Measurements from ENCODE around the gene ARFGAP2.
"Not testable (repeated sequence)": the region's sequence is repeated elsewhere in the genome, so short reads cannot be mapped to it uniquely, and the experiment has no call there.

Gene ARFGAP2

DNA sequence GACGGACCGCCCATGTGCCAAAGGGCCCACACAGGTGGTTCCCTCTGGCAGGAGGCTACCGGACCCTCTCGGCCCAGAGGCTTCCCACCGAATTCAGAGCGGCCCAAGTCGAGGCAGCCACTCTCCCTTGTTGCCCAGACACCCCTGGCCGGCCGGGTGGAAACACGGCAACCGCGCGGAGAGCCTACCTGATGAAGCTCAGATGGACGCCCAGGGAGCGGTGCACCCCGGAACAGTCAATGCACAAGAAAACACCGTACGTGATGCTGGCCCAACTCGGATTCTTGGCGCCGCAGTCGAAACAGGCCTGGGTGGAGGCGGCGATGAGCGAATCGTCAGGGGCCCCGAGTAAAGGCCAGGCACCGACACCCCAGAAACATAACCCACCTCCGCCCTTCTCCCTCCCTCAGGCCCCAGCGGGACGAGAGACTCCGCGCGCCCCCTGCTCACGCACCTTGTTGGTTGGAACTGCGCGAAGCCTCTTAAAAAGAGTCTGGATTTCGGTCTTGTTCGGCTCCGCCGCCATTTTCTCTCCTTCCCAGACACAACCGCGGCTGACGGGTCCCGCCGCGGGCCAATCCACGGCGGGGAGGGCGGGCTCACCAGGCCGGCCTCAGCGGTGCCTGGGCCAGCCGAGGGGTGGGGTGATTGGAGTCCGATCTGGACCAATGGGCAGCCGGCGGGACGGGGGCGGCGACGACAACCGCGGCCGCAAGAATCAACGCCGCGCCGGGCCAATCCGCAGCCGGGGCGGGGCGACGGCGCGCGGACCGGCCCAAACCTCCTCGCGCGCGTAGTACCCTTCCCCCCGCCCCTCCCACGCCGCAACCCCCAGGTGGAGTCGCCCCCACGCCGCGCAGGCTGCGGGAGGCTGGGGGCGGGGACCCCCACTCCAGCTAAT lies at the start of gene ARFGAP2:
Gene ARFGAP2, minus strand, starts transcription at position 552 of the 901 bp plus-strand sequence. Its CDS starts 26 bp downstream, at position 526.
- peak; percentile 91 to 93 for DNase-seq (ENCODE audit: low read depth in 2 of 2)

- DNase-seq (ENCODE audit: low read depth in 2 of 2) = no peak
Observed at GRCh38 chr11:47225552-47226400, 49.1 kb upstream of the ARFGAP2 start.

DNA sequence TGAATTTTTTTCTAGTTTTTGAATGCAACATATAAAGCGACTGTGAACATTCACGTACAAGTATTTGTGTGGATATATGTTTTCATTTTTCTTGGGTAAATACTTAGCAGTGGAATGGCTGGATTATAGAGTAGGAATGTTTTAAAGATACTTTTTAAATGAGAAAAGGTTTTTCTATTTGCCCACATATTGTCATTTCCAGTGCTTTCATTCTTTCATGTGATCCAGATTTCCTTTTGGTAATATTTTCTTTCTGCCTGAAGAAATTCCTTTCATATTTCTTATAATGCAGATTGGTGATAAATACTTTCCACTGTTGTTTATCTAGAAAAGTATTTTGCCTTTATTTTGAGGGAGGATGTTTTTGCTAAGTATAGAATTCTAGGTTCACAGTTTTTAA lies 46.0 kb upstream of the ARFGAP2 start:
- DNase-seq (ENCODE audit: low read depth in 2 of 2) = no peak

DNA sequence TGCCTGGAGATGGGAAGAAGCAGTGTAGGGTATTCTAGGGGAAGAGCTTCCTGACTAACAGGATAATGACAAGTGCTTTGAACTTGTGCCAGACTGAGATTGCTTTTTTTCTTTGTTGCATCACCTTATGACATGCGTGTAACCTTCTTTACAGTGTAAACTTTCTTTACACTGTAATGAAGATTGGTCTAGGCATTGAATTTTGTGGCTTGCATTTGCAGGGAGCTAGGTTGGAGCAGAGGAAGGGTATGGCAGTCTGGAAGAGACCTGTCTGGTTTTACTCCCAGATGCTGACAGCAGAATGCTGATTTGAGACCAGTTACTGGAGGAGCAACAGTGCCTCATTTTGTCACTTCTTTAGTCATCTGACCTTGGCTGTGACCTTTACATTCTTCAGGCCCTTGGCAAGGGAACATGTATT lies 43.7 kb upstream of the ARFGAP2 start:
- DNase-seq (ENCODE audit: low read depth in 2 of 2) = no peak

DNA sequence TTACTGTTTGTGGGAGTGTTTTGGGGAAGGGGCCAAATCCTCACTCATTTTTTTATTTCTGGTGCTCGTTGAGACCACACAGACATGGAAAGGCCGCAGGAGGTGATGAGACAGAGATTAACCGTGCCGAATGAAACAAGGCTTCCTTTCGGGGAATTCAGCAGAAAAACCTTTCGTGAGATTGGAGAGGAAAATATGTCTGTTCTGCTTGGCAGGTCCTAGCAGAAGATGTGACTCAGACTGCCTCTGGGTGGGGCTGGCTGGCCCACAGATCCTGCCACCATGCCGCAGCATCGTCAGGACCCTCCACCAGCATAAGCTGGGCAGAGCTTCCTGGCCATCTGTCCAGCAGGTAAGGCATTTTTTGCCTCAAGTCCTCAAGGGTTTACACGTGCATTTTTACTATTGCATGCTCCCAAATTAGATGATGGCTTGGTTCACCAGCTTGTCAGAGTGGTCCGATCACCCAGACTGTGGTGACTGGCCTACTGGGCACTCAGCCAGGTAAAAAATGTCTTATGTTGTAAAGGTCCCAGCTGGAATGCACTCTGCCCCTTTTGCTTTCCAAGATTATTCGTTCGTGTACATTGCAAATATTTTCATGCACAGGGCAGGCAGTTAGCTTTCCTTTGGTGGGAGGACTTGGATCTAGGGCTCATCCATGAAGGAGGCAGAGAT lies 39.6 kb upstream of the ARFGAP2 start:
- peak; percentile 49 to 63 for DNase-seq (ENCODE audit: low read depth in 2 of 2)

GRCh38 chr11:47215366-47215910 lies 38.8 kb upstream of the ARFGAP2 start:
- DNase-seq (ENCODE audit: low read depth in 2 of 2) = no peak

DNA sequence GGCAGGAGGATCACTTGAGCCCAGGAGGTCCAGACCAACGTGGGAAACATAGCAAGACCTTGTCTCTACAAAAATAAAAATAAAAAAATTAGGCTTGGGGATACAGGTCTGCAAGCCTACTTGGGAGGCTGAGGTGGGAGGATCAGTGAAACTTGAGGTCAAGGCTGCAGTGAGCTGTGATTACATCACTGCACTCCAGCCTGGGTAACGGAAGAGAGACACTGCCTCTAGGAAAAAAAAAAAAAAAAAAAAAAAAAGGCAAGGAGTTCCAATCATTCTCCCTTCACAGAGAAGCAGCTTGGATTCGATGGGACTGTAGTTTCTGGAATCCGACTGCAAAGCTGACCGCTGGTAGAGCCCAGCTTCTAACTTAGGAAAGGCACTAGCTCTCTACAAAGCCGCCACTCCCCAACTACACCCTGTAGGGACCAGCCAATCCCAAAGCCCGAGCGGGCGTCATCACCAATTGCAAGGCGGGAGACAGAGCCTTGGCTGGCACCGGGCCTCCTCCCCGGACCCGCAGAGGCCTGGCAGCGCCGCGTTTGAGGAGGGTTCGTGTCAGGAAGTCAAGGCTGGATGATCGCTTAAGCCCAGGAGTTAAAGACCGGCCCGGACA lies 37.4 kb upstream of the ARFGAP2 start:
- DNase-seq (ENCODE audit: low read depth in 2 of 2) = peak; percentile 65 to 79

GRCh38 chr11:47212938-47213337 lies 36.3 kb upstream of the ARFGAP2 start:
- no peak for DNase-seq (ENCODE audit: low read depth in 2 of 2)

DNA sequence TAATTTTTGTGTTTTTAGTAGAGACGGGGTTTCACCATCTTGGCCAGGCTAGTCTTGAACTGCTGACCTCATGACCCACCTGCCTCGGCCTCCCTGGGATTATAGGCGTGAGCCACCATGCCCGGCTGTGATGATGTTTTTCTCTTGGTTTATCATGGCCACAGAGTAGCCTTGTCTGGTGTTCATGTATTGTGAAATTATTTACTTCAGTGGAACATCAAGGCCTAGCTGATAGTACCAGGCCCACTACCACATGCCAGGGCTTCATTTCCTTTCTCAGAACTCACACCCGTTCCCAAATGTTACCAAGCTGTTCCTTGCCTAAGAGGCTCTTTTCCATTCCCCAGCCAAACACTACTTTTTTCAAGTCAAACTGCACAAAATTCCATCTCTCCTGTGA lies 31.9 kb upstream of the ARFGAP2 start:
- no peak for DNase-seq (ENCODE audit: low read depth in 2 of 2)

DNA sequence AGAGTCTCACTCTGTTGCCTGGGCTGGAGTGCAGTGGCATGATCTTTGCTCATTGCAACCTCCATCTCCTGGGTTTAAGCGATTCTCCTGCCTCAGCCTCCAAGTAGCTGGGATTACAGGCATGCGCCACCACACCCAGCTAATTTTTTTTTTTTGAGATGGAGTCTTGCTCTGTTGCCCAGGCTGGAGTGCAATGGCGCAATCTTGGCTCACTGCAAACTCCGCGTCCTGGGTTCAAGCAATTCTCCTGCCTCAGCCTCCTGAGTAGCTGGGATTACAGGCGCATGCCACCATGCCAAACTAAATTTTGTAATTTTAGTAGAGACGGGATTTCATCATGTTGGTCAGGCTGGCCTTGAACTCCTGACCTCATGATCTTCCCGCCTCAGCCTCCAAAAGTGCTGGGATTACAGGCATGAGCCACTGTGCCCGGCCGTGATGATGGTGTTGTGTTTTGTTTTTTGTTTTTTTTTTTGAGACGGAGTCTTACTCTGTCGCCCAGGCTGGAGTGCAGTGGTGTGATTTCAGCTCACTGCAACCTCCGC lies 31.4 kb upstream of the ARFGAP2 start:
- DNase-seq (ENCODE audit: low read depth in 2 of 2) = not testable (repeated sequence)

DNA sequence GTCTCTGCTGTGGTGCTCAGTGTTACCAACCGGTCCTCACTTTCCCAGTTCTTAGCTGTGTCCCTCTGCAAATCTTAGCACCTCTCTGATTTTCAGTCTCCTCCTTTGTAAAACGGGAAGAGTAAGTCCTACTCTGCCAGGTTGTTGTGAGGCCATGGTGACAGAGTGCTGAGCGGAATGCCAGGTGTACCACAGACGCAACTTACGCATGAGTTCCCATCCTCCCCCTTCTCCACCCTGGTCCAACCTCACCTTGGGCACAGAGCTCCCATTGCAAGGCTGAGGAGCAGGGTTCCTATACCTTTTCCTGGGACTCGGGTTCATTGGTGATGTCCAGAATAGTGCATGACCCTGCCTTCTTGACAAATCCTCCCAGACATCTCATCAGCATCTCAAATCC lies 30.8 kb upstream of the ARFGAP2 start:
- DNase-seq (ENCODE audit: low read depth in 2 of 2) = no peak

DNA sequence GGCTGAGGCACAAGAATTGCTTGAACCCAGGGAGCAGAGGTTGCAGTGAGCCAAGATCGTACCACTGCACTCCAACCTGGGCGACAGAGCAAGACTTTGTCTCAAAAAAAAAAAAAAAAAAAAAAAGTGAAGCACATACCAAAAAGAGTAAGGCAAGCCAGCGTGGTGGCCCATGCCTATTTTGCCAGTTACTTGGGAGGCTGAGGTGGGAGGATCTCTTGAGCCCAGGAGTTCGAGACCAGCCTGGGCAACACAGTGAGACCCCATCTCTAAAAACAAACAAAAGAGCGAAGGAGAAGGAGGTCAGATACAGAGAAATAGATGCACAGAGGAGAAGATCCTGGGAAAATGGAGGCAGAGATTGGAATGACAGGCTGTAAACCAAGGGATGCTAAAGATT lies 29.9 kb upstream of the ARFGAP2 start:
- DNase-seq (ENCODE audit: low read depth in 2 of 2) = not testable (repeated sequence)

- no peak for DNase-seq (ENCODE audit: low read depth in 2 of 2)
Observed at GRCh38 chr11:47204637-47204989, 27.9 kb upstream of the ARFGAP2 start.

DNA sequence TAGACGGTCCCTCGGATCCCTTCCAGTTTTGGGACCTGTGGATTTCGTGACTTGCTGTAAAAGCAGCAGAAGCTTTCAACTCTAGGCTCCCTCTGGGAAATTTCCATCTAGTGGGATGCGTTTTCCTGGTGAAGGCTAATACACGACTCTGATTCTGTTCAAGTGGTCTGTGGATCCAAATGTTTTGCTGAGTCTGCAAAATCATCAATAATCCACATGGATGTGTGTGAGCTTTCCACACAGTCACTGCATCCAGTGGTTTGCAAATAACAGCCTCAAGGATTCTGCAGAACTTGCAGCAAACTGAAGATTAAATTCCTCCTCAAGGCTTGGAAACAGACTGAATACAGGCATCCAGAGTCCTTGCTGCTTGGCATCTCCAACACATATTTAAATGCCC lies 25.9 kb upstream of the ARFGAP2 start:
- no peak for DNase-seq (ENCODE audit: low read depth in 2 of 2)

GRCh38 chr11:47201015-47201414 lies 24.3 kb upstream of the ARFGAP2 start:
- DNase-seq (ENCODE audit: low read depth in 2 of 2) = no peak

DNA sequence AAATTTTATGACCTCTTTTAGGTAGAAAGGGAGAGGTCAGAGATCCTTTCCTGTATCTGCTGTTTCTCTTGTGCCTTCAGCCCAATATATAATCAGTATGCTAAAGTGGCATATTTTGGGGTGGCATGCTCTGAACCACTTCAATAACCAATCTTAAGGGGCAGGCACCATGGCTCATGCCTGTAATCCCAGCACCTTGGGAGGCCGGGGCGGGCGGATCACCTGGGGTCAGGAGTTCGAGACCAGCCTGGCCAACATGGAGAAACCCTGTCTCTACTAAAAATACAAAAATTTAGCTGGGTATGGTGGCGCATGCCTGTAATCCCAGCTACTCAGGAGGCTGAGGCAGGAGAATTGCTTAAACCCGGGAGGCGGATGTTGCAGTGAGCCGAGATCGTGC lies 21.5 kb upstream of the ARFGAP2 start:
- DNase-seq (ENCODE audit: low read depth in 2 of 2) = not testable (repeated sequence)

GRCh38 chr11:47192111-47192510 lies 15.4 kb upstream of the ARFGAP2 start:
- no peak for DNase-seq (ENCODE audit: low read depth in 2 of 2)

GRCh38 chr11:47191137-47191536 lies 14.5 kb upstream of the ARFGAP2 start:
- DNase-seq (ENCODE audit: low read depth in 2 of 2) = not testable (repeated sequence)

GRCh38 chr11:47189100-47189834 lies 12.6 kb upstream of the ARFGAP2 start:
- no peak for DNase-seq (ENCODE audit: low read depth in 2 of 2)

DNA sequence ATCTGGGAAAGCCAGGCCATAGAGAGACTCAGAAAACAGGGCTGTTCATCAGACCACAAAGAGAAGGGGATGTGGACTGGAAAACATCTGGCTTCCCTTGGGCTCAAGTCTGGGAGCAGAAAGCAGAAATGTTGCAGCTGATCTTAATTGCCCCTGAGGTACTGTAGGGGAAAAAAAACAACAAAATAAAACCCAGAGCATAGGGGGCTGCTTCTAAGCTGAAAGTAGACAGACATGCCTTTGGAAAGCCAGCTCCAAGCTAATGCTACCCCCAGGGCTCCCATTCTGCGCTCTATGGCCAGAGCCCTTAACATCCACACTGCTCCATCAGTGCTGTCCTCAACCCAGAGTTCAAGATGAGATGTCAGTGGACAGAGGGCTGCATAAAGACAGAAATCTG lies 11.6 kb upstream of the ARFGAP2 start:
- no peak for DNase-seq (ENCODE audit: low read depth in 2 of 2)

Measured in stimulated activated CD4-positive, alpha-beta T cell treated with anti-CD3 and anti-CD28 coated beads, Interleukin-12 subunit alpha, Interleukin-12 subunit beta, amount 100 ng/mL, for 24 hours (primary cell).